SK-N-MC (cell line): ENCODE results near the gene EGFR.

Source experiments
- EZH2 ChIP-seq: fragments of 200-600 bp; sonication (generic); IDR thresholded peaks from one replicate; pipeline ENCODE4 v1.6.1; 2017; ENCODE audit warnings: antibody characterized with exemption
- POLR2AphosphoS5 ChIP-seq: IDR thresholded peaks from 2 replicates; pipeline ENCODE4 v1.6.1; 2012; ENCODE audit warnings: mild to moderate bottlenecking, low read depth, low read length, borderline replicate concordance

DNA sequence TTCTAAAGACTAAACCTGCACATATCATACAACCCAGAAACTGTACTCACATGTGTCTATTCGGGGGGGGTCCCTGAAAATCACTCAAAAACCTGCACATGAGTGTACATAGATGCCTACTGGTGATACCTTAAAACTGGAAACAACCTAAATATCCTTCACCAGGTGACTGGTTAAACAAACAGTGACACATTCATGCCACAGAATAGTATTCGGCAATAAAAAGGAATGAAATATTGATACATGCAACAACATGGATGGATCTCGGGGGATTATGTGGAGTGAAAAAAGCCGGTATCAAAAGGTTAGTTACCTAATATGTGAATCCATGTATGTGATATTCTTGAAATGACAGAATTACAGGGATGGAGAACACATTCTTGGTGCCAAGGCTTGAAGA lies 32.1 kb upstream of the EGFR start:
- no peak for TF ChIP-seq EZH2
- no peak for TF ChIP-seq POLR2AphosphoS5
